Panc1 (cell line): ENCODE data around the gene PRRX2. TPM values are rescaled to one million over a fixed set of nuclear protein-coding genes. Genes with fewer than 3 reads are reported as not detected.

ENCODE experiments used
- ATAC-seq: fragments of 200-7000 bp; cut with Tn5 transposase; 2 replicates; pipeline ENCODE4 v1.9.1; 2020; ENCODE audit warnings: mild to moderate bottlenecking, moderate library complexity
- BruUV-seq: library from RNA; stranded (reverse); fragments of 400-500 nt; replicated peaks from 2 replicates; lab custom pipeline; 2021; lab: Mats Ljungman, UMichigan
- CTCF ChIA-PET: fragments of 300-600 bp; sonication (Branson Sonifier 250); formaldehyde crosslinking; loops from one replicate; lab custom pipeline; 2022; ENCODE audit warnings: antibody characterized with exemption; lab: Charles Lee
- POLR2A ChIA-PET: fragments of 300-600 bp; sonication (Branson Sonifier 250); formaldehyde crosslinking; loops from one replicate; lab custom pipeline; 2022; ENCODE audit warnings: antibody characterized with exemption; lab: Charles Lee
- DNase-seq: peaks from one replicate; pipeline ENCODE4 v3.0.0-alpha.2; 2010; ENCODE audit warnings: low read depth, low spot score
- H3K27ac ChIP-seq: 2 replicates; pipeline ENCODE4 v1.5.1; 2011; ENCODE audit warnings: mild to moderate bottlenecking, low read length, inconsistent platforms
- H3K27me3 ChIP-seq: fragments of 200-500 bp; sonication (Bioruptor generic); 2 replicates; pipeline ENCODE4 v1.6.0; 2014; ENCODE audit warnings: low read length, inconsistent platforms; ENCODE audit not compliant: control insufficient read depth, insufficient read depth
- H3K36me3 ChIP-seq: fragments of 200-500 bp; sonication (Bioruptor generic); 2 replicates; pipeline ENCODE4 v1.5.1; 2014; ENCODE audit warnings: inconsistent platforms, mild to moderate bottlenecking, low read length, moderate library complexity; ENCODE audit not compliant: control insufficient read depth, insufficient read depth
- H3K4me1 ChIP-seq: 2 replicates; pipeline ENCODE4 v1.5.1; 2011; ENCODE audit warnings: inconsistent platforms, mild to moderate bottlenecking, low read length, moderate library complexity; ENCODE audit not compliant: control insufficient read depth, insufficient read depth
- H3K4me3 ChIP-seq, 2 experiments: 2 replicates each; pipeline ENCODE4 v1.5.1; 2011 to 2012; ENCODE audit warnings: low read depth in 2 of 2, low read length in 2 of 2, mild to moderate bottlenecking in 2 of 2, inconsistent platforms in 1 of 2, moderate library complexity in 1 of 2
- H3K9me3 ChIP-seq: fragments of 200-500 bp; sonication (Bioruptor generic); 2 replicates; pipeline ENCODE4 v1.5.1; 2014; ENCODE audit warnings: low read depth, mild to moderate bottlenecking, inconsistent platforms, low read length, moderate library complexity; ENCODE audit not compliant: control insufficient read depth, insufficient read depth
- CTCF ChIP-seq: fragments of 450-650 bp; IDR thresholded peaks from 2 replicates; pipeline ENCODE4 v1.5.1; 2017; ENCODE audit warnings: mild to moderate bottlenecking
- POLR2AphosphoS5 ChIP-seq: IDR thresholded peaks from 2 replicates; pipeline ENCODE4 v1.6.1; 2012; ENCODE audit warnings: mild to moderate bottlenecking, low read depth, low read length, moderate library complexity
- REST ChIP-seq, 2 experiments: IDR thresholded peaks; 2 replicates each; pipeline ENCODE4 v1.6.1; 2011 to 2012; ENCODE audit warnings: low read depth in 2 of 2, control low read depth in 1 of 2, low read length in 1 of 2, mild to moderate bottlenecking in 1 of 2, moderate library complexity in 1 of 2; ENCODE audit not compliant: insufficient read depth in 1 of 2
- SIN3A ChIP-seq: IDR thresholded peaks from 2 replicates; pipeline ENCODE4 v1.6.1; 2012; ENCODE audit warnings: low read depth, mild to moderate bottlenecking, low read length, moderate library complexity, borderline replicate concordance; ENCODE audit not compliant: insufficient read depth
- TCF7L2 ChIP-seq: IDR thresholded peaks from 2 replicates; pipeline ENCODE4 v1.6.1; 2011; ENCODE audit warnings: mild to moderate bottlenecking, low read depth, low read length, inconsistent platforms
- in situ Hi-C: cut with HindIII; loops from 2 replicates; pipeline ENCODE4 v1.10.0; 2016; ENCODE audit warnings: low sequenced_read_pairs, low pct_unique_long_range_greater_than_20kb
- intact Hi-C: fragments of 100-400 bp; cut with micrococcal nuclease; formaldehyde crosslinking; loops from one replicate; pipeline ENCODE4 v1.10.0; 2022; ENCODE audit not compliant: unreplicated experiment
- total RNA-seq: library from RNA; stranded (reverse); gene quantifications from one replicate; pipeline ENCODE4 v1.2.1, GENCODE V29; 2021; ENCODE audit not compliant: unreplicated experiment

Gene PRRX2
- total RNA-seq, 1 experiment from 2014 or later, result 6.3 TPM

- ChIA-PET CTCF (no interaction called here), POLR2A (no interaction called here)
- Histone ChIP-seq H3K27me3 (no peaks in the 10 kb centered on the region), H3K4me1 (peaks cover 7% of the 10 kb centered on the region), H3K36me3 (no peaks in the 10 kb centered on the region), H3K27ac (no peak overlapping the region), H3K9me3 (no peaks in the 10 kb centered on the region), H3K4me3 (no peak overlapping the region)
- in situ Hi-C loops, result no loop called here
- no peak for DNase-seq
- intact Hi-C loops, result no loop called here
- no TSS peak for BruUV-seq
- TF ChIP-seq REST (IDR thresholded peaks at IDR 0.05; ENCODE audit: insufficient read depth in 1 of 2, low read depth in 2 of 2, low read length in 1 of 2) (no peak), TCF7L2 (no peak), POLR2AphosphoS5 (no peak), SIN3A (no peak), CTCF (no peak)
- no peak for ATAC-seq
Observed at GRCh38 chr9:129708793-129709192, 43.3 kb downstream of the PRRX2 start.

GRCh38 chr9:129709438-129710168 lies 44.2 kb downstream of the PRRX2 start:
- TF ChIP-seq SIN3A (no peak), REST (IDR thresholded peaks at IDR 0.05; ENCODE audit: insufficient read depth in 1 of 2, low read depth in 2 of 2, low read length in 1 of 2) (no peak), TCF7L2 (no peak), CTCF (no peak), POLR2AphosphoS5 (no peak)
- Histone ChIP-seq H3K27ac (no peak overlapping the region), H3K27me3 (no peaks in the 10 kb centered on the region), H3K4me1 (peaks cover 7% of the 10 kb centered on the region), H3K4me3 (no peak overlapping the region), H3K36me3 (no peaks in the 10 kb centered on the region), H3K9me3 (no peaks in the 10 kb centered on the region)
- ATAC-seq, result no peak
- no peak for DNase-seq
- ChIA-PET CTCF (no interaction called here), POLR2A (interaction anchor here (0.6 kb wide), 1 partner anchor 43 kb away, joined by 3 read pairs; no protein-coding TSS in a partner anchor)
- BruUV-seq, result no TSS peak
- in situ Hi-C loops, result no loop called here
- intact Hi-C loops, result no loop called here
